ENCODE data around the gene ARNT2. TPM values are rescaled to one million over a fixed set of nuclear protein-coding genes. Genes with fewer than 3 reads are reported as not detected.

ARNT2 gene
- total RNA-seq, 6 experiments from 2014 or later = 2.4 to 16.6 (median 15.5) TPM

GRCh38 chr15:80570553-80570952 is 166.4 kb downstream of the ARNT2 start:
- TF ChIP-seq CTCF (IDR thresholded peaks at IDR 0.05) = no peak
- DNase-seq = no peak
- no peaks in the 10 kb centered on the region for H3K9me3 Mint-ChIP-seq
- no peak overlapping the region for H3K4me3 Mint-ChIP-seq
- peaks cover 14% of the 10 kb centered on the region for H3K36me3 Mint-ChIP-seq (ENCODE audit: low read depth)
- H3K27me3 Mint-ChIP-seq (ENCODE audit: insufficient read depth) = no peaks in the 10 kb centered on the region; the same call in 1 of the 2 replicates
- H3K27ac Mint-ChIP-seq = no peak overlapping the region
- H3K4me1 Mint-ChIP-seq (ENCODE audit: low read depth) = peaks cover 30% of the 10 kb centered on the region

GRCh38 chr15:80572337-80572736 is 168.2 kb downstream of the ARNT2 start:
- Mint-ChIP-seq H3K27ac (no peak overlapping the region), H3K27me3 (ENCODE audit: insufficient read depth) (peaks cover 2% of the 10 kb centered on the region; the same call in 1 of the 2 replicates), H3K4me1 (ENCODE audit: low read depth) (peaks cover 24% of the 10 kb centered on the region), H3K4me3 (no peak overlapping the region), H3K9me3 (no peaks in the 10 kb centered on the region), H3K36me3 (ENCODE audit: low read depth) (peaks cover 9% of the 10 kb centered on the region)
- no peak for TF ChIP-seq CTCF (IDR thresholded peaks at IDR 0.05)
- DNase-seq = no peak

GRCh38 chr15:80573606-80574005 is 169.4 kb downstream of the ARNT2 start:
- Mint-ChIP-seq H3K36me3 (ENCODE audit: low read depth) (peaks cover 16% of the 10 kb centered on the region), H3K4me3 (no peak overlapping the region)

GRCh38 chr15:80574590-80574989 is 170.4 kb downstream of the ARNT2 start:
- H3K27me3 Mint-ChIP-seq (ENCODE audit: insufficient read depth) = peaks cover 2% of the 10 kb centered on the region; the same call in 1 of the 2 replicates

More at GRCh38 chr15:80573606-80574005, 169.4 kb downstream of the ARNT2 start:
- Mint-ChIP-seq H3K4me1 (ENCODE audit: low read depth) (peaks cover 20% of the 10 kb centered on the region), H3K27me3 (ENCODE audit: insufficient read depth) (peaks cover 2% of the 10 kb centered on the region; the same call in 1 of the 2 replicates), H3K27ac (no peak overlapping the region), H3K9me3 (no peaks in the 10 kb centered on the region)
- no peak for TF ChIP-seq CTCF (IDR thresholded peaks at IDR 0.05)
- no peak for DNase-seq

GRCh38 chr15:80576519-80577090 is 172.4 kb downstream of the ARNT2 start:
- Mint-ChIP-seq H3K27me3 (ENCODE audit: insufficient read depth) (peaks cover 2% of the 10 kb centered on the region; the same call in 1 of the 2 replicates), H3K9me3 (no peaks in the 10 kb centered on the region), H3K4me1 (ENCODE audit: low read depth) (peaks cover 38% of the 10 kb centered on the region), H3K27ac (no peak overlapping the region), H3K4me3 (no peak overlapping the region), H3K36me3 (ENCODE audit: low read depth) (peaks cover 16% of the 10 kb centered on the region)
- no peak for DNase-seq
- TF ChIP-seq CTCF (IDR thresholded peaks at IDR 0.05) = no peak

More at GRCh38 chr15:80574590-80574989, 170.4 kb downstream of the ARNT2 start:
- no peak overlapping the region for H3K4me3 Mint-ChIP-seq
- no peak overlapping the region for H3K27ac Mint-ChIP-seq
- H3K9me3 Mint-ChIP-seq = no peaks in the 10 kb centered on the region
- no peak for DNase-seq
- TF ChIP-seq CTCF (IDR thresholded peaks at IDR 0.05) = no peak
- peaks cover 22% of the 10 kb centered on the region for H3K4me1 Mint-ChIP-seq (ENCODE audit: low read depth)
- H3K36me3 Mint-ChIP-seq (ENCODE audit: low read depth) = peaks cover 16% of the 10 kb centered on the region

Measured in HFFc6 (cell line).